ELF-1 (cell line): ENCODE measurements around the gene NDE1.
"Not testable (repeated sequence)": the region's sequence is repeated elsewhere in the genome, so short reads cannot be mapped to it uniquely, and the experiment has no call there.

Experiments
- DNase-seq: peaks from one replicate; pipeline ENCODE4 v3.0.0-alpha.2; 2016; ENCODE audit warnings: low read depth, low spot score

NDE1 gene

GRCh38 chr16:15650698-15651171, 690 bp downstream of the NDE1 start:
- DNase-seq = peak; percentile 55

DNA sequence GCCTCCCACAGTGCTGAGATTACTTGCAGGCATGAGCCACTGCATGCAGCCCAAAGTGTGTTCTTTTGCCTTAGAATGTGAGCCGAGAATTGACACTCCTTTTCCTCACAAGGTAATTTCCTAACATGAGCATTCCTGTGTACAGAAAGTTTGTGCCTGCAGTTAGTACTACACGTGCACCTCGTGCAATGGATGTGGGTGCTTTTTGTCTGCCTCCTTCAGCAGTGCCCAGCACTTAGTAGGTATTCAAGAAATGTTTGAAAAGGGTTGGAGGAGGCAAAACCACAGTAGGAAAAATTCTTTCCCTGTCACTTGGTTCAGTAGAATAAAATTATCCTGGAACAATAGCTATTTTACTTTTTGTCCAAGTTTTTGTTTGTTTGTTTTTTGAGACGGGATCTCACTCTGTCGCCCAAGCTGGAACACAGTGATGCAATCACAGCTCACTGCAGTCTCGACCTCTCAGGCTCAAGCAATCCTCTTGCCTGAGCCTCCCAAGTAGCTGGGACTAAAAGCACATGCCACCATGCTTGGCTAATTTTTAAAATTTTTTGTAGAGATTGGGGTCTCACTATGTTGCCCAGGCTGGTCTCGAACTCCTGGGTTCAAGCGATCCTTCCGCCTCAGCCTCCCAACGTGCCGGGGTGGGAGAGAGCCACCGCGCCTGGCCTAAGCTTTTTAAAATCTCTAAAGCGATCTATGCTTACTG, 2.4 kb downstream of the NDE1 start:
- DNase-seq = no peak

- DNase-seq = peak; percentile 32
Observed at GRCh38 chr16:15653227-15653626, 3.2 kb downstream of the NDE1 start.

DNA sequence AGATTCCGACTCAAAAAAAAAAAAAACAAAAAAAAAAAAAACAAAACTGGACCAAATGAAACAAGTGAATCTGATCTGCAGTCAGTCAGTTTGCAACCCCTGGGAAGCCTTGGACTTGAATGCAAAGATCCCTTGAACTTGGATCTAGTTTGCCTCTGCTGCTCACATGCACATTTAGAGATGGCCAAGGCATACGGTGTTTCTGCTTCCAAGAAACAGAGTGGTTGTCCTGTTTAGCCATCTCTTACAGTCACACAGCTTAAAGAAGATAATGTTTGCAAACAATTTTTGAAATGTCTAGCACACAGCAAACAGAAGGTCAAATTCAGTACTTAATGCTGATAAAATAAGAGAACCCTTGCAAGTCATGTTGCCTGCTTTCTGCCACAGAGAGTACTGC, 4.5 kb downstream of the NDE1 start:
- DNase-seq = no peak

- DNase-seq = not testable (repeated sequence)
Observed at GRCh38 chr16:15655561-15655960, 5.5 kb downstream of the NDE1 start.

DNA sequence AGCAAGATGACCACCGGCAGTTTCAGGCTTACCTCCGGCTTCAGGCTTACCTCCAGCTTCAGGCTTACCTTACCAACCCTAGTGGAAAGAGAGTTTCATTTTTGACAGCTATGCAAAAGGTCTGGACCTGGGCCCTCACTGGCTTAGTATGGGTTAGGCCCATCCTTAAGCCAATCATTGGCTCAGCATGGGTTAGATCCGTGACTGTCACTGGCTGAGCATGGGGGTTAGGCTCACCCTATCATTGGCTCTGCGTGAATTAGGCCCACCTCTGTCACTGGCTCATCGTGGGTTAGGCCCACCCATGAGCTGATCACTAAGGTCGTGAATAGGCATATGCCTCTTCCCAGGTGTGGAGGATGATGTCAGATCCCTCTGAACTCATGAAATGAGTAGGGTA, 8.1 kb downstream of the NDE1 start:
- DNase-seq = no peak

- DNase-seq = no peak
Observed at GRCh38 chr16:15658556-15658955, 8.5 kb downstream of the NDE1 start.

GRCh38 chr16:15660203-15660601, 10.2 kb downstream of the NDE1 start:
- no peak for DNase-seq

GRCh38 chr16:15665107-15665506, 15.1 kb downstream of the NDE1 start:
- DNase-seq = no peak

DNA sequence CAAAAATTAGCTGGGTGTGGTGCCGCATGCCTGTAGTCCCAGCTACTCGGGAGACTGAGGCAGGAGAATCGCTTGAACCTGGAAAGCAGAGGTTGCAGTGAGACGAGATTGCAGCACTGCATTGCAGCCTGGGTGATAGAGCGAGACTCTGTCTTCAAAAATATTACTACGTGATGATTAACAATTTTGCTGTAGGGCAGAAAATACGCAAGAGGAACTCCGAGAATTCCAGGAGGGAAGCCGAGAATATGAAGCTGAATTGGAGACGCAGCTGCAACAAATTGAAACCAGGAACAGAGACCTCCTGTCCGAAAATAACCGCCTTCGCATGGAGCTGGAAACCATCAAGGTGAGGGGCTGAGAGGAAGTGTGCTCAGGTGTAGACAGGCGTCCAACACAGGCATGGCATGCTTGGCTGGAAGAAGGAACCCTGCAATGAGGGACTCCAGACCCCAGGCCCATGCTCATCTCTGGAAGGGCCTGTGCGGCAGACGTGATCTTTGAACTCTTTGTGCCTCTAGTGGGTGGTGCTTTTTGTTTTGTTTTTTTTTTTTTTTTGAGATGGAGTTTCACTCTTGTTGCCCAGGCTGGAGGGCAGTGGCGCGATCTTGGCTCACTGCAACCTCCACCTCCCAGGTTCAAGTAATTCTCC, 17.2 kb downstream of the NDE1 start:
- no peak for DNase-seq

DNA sequence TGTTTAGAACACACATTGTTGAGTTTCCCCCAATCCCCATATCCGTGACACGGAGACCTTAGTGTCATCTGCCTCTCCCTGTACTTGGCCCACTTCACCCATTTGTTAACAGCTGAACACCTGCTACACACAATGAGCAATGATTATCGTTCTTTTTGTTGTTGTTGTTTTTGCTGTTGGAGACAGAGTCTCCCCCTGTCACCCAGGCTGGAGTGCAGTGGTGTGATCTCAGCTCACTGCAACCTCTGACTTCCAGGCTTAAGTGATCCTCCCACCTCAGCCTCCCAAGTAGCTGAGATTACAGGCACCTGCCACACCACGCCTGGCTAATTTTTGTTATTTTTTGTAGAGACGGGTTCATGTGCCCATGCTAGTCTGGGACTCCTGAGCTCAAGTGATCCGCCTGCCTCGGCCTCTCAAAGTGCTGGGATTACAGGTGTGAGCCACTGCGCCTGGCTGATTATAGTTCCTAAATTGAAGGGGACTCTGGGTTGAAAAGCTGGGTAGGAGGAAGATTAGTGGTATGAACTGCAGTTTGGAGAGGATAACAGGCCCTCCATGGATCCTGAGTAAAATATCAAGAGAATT, 21.6 kb downstream of the NDE1 start:
- no peak for DNase-seq

DNA sequence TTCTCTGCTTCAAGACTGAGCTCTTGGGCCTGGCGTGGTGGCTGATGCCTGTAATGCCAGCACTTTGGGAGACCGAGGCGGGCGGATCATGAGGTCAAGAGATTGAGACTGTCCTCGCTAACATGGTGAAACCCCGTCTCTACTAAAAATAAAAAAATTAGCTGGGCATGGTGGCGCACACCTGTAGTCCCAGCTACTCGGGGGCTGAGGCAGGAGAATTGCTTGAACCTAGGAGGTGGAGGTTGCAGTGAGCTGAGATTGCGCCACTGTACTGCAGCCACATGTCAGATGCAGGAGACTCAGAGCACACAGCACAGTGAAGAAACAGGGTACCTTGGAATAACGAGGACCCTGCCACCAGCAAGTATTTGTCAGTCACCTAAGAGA, 22.1 kb downstream of the NDE1 start:
- not testable (repeated sequence) for DNase-seq

- DNase-seq = peak; percentile 49
Observed at GRCh38 chr16:15672514-15673167, 22.6 kb downstream of the NDE1 start.

DNA sequence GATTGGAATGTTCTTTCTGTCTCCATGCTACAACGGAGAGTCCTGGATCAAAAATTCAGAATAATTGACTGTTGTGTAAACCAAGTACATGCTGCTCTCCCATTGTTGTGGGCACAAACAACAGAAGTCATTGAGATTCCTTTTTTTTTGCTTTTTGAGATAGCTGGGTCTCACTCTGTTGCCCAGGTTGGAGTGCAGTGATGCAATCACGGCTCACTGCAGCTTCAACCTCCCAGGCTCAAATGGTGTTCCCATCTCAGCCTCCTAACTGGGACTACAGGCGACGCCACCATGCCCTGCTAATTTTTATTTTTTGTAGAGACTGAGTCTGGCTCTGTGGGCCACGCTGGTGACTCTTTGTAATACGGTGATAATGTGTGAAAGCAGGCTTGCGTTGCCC, 24.5 kb downstream of the NDE1 start:
- no peak for DNase-seq

GRCh38 chr16:15676506-15676905, 26.5 kb downstream of the NDE1 start:
- no peak for DNase-seq

- no peak for DNase-seq
Observed at GRCh38 chr16:15677447-15677846, 27.4 kb downstream of the NDE1 start.

DNA sequence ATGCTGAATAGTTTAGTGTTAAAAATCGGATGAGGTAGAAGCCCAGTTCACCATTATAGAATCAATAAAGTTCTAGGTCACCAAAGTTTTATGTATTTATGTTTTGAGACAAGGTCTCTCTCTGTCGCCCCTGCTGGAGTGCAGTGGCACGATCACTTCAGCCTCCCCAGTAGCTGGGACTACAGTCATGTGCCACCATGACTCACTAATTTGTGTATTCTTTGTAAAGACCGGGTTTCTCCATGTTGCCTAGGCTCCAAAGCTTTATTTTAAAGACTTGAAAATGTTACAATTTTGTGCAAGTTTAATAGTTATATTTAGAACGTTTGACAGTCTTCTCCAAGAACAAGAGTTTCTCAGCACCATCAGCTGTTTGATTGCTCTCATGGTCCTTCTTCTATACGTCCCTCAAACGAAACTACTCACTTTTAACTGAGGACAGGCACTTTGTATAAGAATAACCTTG, 32.1 kb downstream of the NDE1 start:
- peak; percentile 68 for DNase-seq

GRCh38 chr16:15686287-15686686, 36.2 kb downstream of the NDE1 start:
- DNase-seq = no peak

GRCh38 chr16:15689290-15689689, 39.2 kb downstream of the NDE1 start:
- no peak for DNase-seq

- no peak for DNase-seq
Observed at GRCh38 chr16:15690296-15690695, 40.3 kb downstream of the NDE1 start.

GRCh38 chr16:15691046-15691445, 41.0 kb downstream of the NDE1 start:
- no peak for DNase-seq

DNA sequence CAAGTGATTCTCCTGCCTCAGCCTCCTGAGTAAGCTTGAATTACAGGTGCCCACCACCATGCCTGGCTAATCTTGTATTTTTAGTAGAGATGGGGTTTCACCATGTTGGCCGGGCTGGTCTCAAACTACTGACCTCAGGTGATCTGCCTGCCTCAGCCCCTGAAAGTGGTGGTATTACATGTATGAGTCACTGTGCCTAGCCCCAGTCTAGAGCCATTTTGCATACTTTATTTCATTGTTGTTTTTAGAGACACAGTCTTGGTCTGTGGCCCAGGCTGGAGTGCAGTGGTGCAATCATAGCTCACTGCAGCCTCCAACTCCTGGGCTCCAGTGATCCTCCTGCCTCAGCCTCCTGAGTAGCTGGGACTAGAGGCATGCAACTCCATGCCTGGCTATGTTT, 42.5 kb downstream of the NDE1 start:
- DNase-seq = not testable (repeated sequence)
